Naive thymus-derived CD4-positive, alpha-beta T cell (primary cell): ENCODE results near the gene AKR1B1. TPM values are rescaled to one million over a fixed set of nuclear protein-coding genes. Genes with fewer than 3 reads are reported as not detected.

Experiments used
- ATAC-seq: fragments of 150-1000 bp; cut with Tn5 transposase; 2 replicates; pipeline ENCODE4 v1.10.0; 2021; ENCODE audit warnings: mild to moderate bottlenecking, moderate library complexity
- CTCF ChIA-PET: fragments of 350-600 bp; sonication (Branson Sonifier 250); formaldehyde crosslinking; loops from one replicate; lab custom pipeline; 2021; ENCODE audit warnings: antibody characterized with exemption; lab: Charles Lee
- POLR2A ChIA-PET: fragments of 350-600 bp; sonication (Branson Sonifier 250); formaldehyde crosslinking; loops from one replicate; lab custom pipeline; 2021; ENCODE audit warnings: antibody characterized with exemption, inconsistent platforms; lab: Charles Lee
- DNase-seq, 9 donors: peaks; one replicate each; pipeline versions ENCODE4 v3.0.0 to v3.0.0-alpha.2; 2020 to 2022; ENCODE audit warnings: mixed read lengths in 1 of 9
- H3K27ac ChIP-seq: one replicate; pipeline ENCODE4 v1.7.0; 2013; ENCODE audit warnings: mild to moderate bottlenecking, low read depth, low read length, moderate library complexity
- H3K27me3 ChIP-seq, 2 donors: one replicate each; pipeline ENCODE4 v1.7.0; 2013; ENCODE audit warnings: low read length in 2 of 2, mild to moderate bottlenecking in 2 of 2, moderate library complexity in 2 of 2; ENCODE audit not compliant: control insufficient read depth in 2 of 2, insufficient read depth in 2 of 2
- H3K36me3 ChIP-seq, 3 experiments: 1 replicate in 2 of 3; 2 replicates in 1 of 3; pipeline ENCODE4 v1.7.0; 2013; ENCODE audit warnings: low read length in 3 of 3, mild to moderate bottlenecking in 3 of 3, moderate library complexity in 1 of 3; ENCODE audit not compliant: insufficient read depth in 3 of 3, control insufficient read depth in 2 of 3
- H3K4me1 ChIP-seq, 2 donors: one replicate each; pipeline ENCODE4 v1.7.0; 2013; ENCODE audit warnings: low read length in 2 of 2, mild to moderate bottlenecking in 2 of 2, moderate library complexity in 1 of 2; ENCODE audit not compliant: control insufficient read depth in 2 of 2, insufficient read depth in 2 of 2
- H3K4me3 ChIP-seq: 2 replicates; pipeline ENCODE4 v1.7.0; 2013; ENCODE audit warnings: mild to moderate bottlenecking, low read length
- H3K9me3 ChIP-seq, 3 experiments: 1 replicate in 2 of 3; 2 replicates in 1 of 3; pipeline ENCODE4 v1.7.0; 2013; ENCODE audit warnings: low read length in 3 of 3; ENCODE audit not compliant: control insufficient read depth in 2 of 3
- H3K27ac Mint-ChIP-seq, 9 donors: one replicate each; pipeline ENCODE4 v1.8.0; 2020 to 2022; ENCODE audit warnings: mixed read lengths in 9 of 9, mild to moderate bottlenecking in 8 of 9, moderate library complexity in 5 of 9, inconsistent platforms in 2 of 9
- H3K27me3 Mint-ChIP-seq, 5 donors: one replicate each; pipeline ENCODE4 v1.8.0; 2021 to 2022; ENCODE audit warnings: mixed read lengths in 5 of 5, mild to moderate bottlenecking in 1 of 5
- H3K36me3 Mint-ChIP-seq, 5 donors: one replicate each; pipeline ENCODE4 v1.8.0; 2020 to 2022; ENCODE audit warnings: mixed read lengths in 5 of 5, mild to moderate bottlenecking in 3 of 5, inconsistent platforms in 1 of 5
- H3K4me1 Mint-ChIP-seq, 7 donors: one replicate each; pipeline ENCODE4 v1.8.0; 2020 to 2022; ENCODE audit warnings: mixed read lengths in 7 of 7, mild to moderate bottlenecking in 3 of 7, inconsistent platforms in 1 of 7
- H3K4me3 Mint-ChIP-seq, 10 donors: one replicate each; pipeline ENCODE4 v1.8.0; 2020 to 2022; ENCODE audit warnings: mild to moderate bottlenecking in 10 of 10, mixed read lengths in 10 of 10, moderate library complexity in 6 of 10, inconsistent platforms in 2 of 10
- H3K9me3 Mint-ChIP-seq, 11 donors: one replicate each; pipeline ENCODE4 v1.8.0; 2020 to 2022; ENCODE audit warnings: mixed read lengths in 11 of 11, mild to moderate bottlenecking in 4 of 11, inconsistent platforms in 1 of 11, moderate library complexity in 1 of 11
- intact Hi-C, 2 donors: fragments of 100-400 bp; cut with micrococcal nuclease; formaldehyde crosslinking; loops; one replicate each; pipeline ENCODE4 v1.15.1; 2023
- polyA plus RNA-seq, 2 donors: library from polyadenylated mRNA; unstranded; fragments of 300-500 nt; fragmentation: Illumina TruSeq; gene quantifications; one replicate each; pipeline ENCODE4 v1.2.3, GENCODE V29; 2021
- total RNA-seq, 6 experiments: library from RNA in 5 of 6; stranded (reverse) in 5 of 6; gene quantifications; 1 replicate in 5 of 6; 2 replicates in 1 of 6; pipeline ENCODE4 v1.2.3 and lab custom pipeline; 2021 to 2026

The AKR1B1 gene
- total and polyA plus RNA-seq, 7 experiments from 2014 or later: 62.2 to 206 (median 106) TPM

GRCh38 chr7:134419875-134420274, 39.0 kb downstream of the AKR1B1 start:
- H3K4me1 Mint-ChIP-seq: peaks cover 0 to 3% (median 0%) of the 10 kb centered on the region in 7 donors
- H3K36me3 Mint-ChIP-seq: no peaks in the 10 kb centered on the region
- Histone ChIP-seq H3K4me1 (no peaks in the 10 kb centered on the region), H3K27me3 (no peaks in the 10 kb centered on the region), H3K36me3 (no peaks in the 10 kb centered on the region), H3K4me3 (no peak overlapping the region), H3K9me3 (no peaks in the 10 kb centered on the region), H3K27ac (no peak overlapping the region)
- H3K4me3 Mint-ChIP-seq: no peak overlapping the region
- H3K27ac Mint-ChIP-seq: no peak overlapping the region
- DNase-seq (no peak), ATAC-seq (no peak)
- no peaks in the 10 kb centered on the region for H3K9me3 Mint-ChIP-seq
- intact Hi-C loops: no loop called here
- POLR2A ChIA-PET: no interaction called here
- CTCF ChIA-PET: no interaction called here
- peaks cover 0 to 9% (median 4%) of the 10 kb centered on the region in 5 donors for H3K27me3 Mint-ChIP-seq

GRCh38 chr7:134419085-134419484, 39.8 kb downstream of the AKR1B1 start:
- H3K4me1 Mint-ChIP-seq: peaks cover 0 to 3% (median 0%) of the 10 kb centered on the region in 7 donors
- H3K27me3 Mint-ChIP-seq: peaks cover 0 to 12% (median 4%) of the 10 kb centered on the region in 5 donors
- Histone ChIP-seq H3K27ac (no peak overlapping the region), H3K4me3 (no peak overlapping the region), H3K4me1 (no peaks in the 10 kb centered on the region), H3K27me3 (no peaks in the 10 kb centered on the region), H3K36me3 (no peaks in the 10 kb centered on the region), H3K9me3 (no peaks in the 10 kb centered on the region)
- ATAC-seq (no peak), DNase-seq (no peak)
- intact Hi-C loops: no loop called here
- H3K9me3 Mint-ChIP-seq: no peaks in the 10 kb centered on the region
- CTCF ChIA-PET: no interaction called here
- no peak overlapping the region for H3K4me3 Mint-ChIP-seq
- POLR2A ChIA-PET: no interaction called here
- H3K36me3 Mint-ChIP-seq: no peaks in the 10 kb centered on the region
- H3K27ac Mint-ChIP-seq: no peak overlapping the region

- no peak for ATAC-seq
- Histone ChIP-seq H3K4me3 (no peak overlapping the region), H3K36me3 (no peaks in the 10 kb centered on the region), H3K27me3 (peaks cover 0 to 3% of the 10 kb centered on the region in 2 donors), H3K4me1 (no peaks in the 10 kb centered on the region), H3K27ac (no peak overlapping the region), H3K9me3 (no peaks in the 10 kb centered on the region)
- Mint-ChIP-seq H3K4me3 (no peak overlapping the region), H3K27me3 (peaks cover 3 to 14% (median 5%) of the 10 kb centered on the region in 5 donors), H3K27ac (no peak overlapping the region), H3K9me3 (no peaks in the 10 kb centered on the region), H3K36me3 (no peaks in the 10 kb centered on the region), H3K4me1 (peaks cover 0 to 3% (median 0%) of the 10 kb centered on the region in 7 donors)
- ChIA-PET POLR2A (no interaction called here), CTCF (interaction anchor here (1.0 kb wide), 1 partner anchor 8 kb away, joined by 3 read pairs; no protein-coding TSS in a partner anchor)
- intact Hi-C loops: no loop called here
- DNase-seq: no peak
These were observed 43.2 kb downstream of the AKR1B1 start for GRCh38 chr7:134415700-134416099.

GRCh38 chr7:134414109-134414508, 44.8 kb downstream of the AKR1B1 start:
- Histone ChIP-seq H3K36me3 (no peaks in the 10 kb centered on the region), H3K4me1 (no peaks in the 10 kb centered on the region), H3K9me3 (no peaks in the 10 kb centered on the region), H3K4me3 (no peak overlapping the region), H3K27ac (no peak overlapping the region), H3K27me3 (peaks cover 0 to 3% of the 10 kb centered on the region in 2 donors)
- Mint-ChIP-seq H3K9me3 (no peaks in the 10 kb centered on the region), H3K36me3 (no peaks in the 10 kb centered on the region), H3K4me3 (no peak overlapping the region), H3K27me3 (peaks cover 3 to 10% (median 5%) of the 10 kb centered on the region in 5 donors), H3K4me1 (no peaks in the 10 kb centered on the region), H3K27ac (no peak overlapping the region)
- ChIA-PET POLR2A (no interaction called here), CTCF (no interaction called here)
- intact Hi-C loops: no loop called here
- no peak for DNase-seq
- no peak for ATAC-seq

- H3K4me3 ChIP-seq: no peak overlapping the region
- Mint-ChIP-seq H3K9me3 (no peaks in the 10 kb centered on the region), H3K27ac (no peak overlapping the region), H3K27me3 (peaks cover 5 to 30% (median 12%) of the 10 kb centered on the region in 5 donors), H3K4me1 (no peaks in the 10 kb centered on the region), H3K4me3 (no peak overlapping the region), H3K36me3 (no peaks in the 10 kb centered on the region)
- POLR2A ChIA-PET: no interaction called here
- DNase-seq (no peak), ATAC-seq (no peak)
- CTCF ChIA-PET: interaction anchor here (0.8 kb wide), 1 partner anchor 8 kb away, joined by 3 read pairs; no protein-coding TSS in a partner anchor
- intact Hi-C loops: no loop called here
- H3K27ac ChIP-seq: no peak overlapping the region
- peaks cover 0 to 3% of the 10 kb centered on the region in 2 donors for H3K27me3 ChIP-seq
- H3K9me3 ChIP-seq: no peaks in the 10 kb centered on the region
- H3K36me3 ChIP-seq: no peaks in the 10 kb centered on the region
- no peaks in the 10 kb centered on the region for H3K4me1 ChIP-seq
These were observed 51.6 kb downstream of the AKR1B1 start for GRCh38 chr7:134407311-134407710.

DNA sequence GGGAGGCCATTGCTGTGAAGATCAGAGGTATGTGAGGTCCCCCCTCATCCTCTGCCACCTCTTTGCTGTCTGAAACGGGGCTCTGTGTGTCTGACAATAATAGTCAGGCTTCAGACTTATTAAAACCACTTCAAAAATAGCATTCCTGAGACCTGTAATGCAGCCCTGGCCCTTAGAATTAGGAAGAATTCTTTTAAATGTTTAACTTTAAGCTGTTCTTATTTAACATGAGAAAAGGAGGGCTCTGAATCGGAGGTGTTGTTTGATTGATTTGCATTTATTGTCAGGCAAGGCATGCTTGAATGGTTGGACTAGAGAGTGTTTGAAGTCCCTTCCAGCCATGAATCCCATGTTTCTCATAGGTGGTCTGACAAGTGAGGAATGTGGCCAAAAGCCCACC, 52.5 kb downstream of the AKR1B1 start:
- peaks cover 5 to 30% (median 16%) of the 10 kb centered on the region in 5 donors for H3K27me3 Mint-ChIP-seq
- intact Hi-C loops: no loop called here
- Histone ChIP-seq H3K27me3 (no peaks in the 10 kb centered on the region), H3K4me3 (no peak overlapping the region), H3K9me3 (no peaks in the 10 kb centered on the region), H3K36me3 (no peaks in the 10 kb centered on the region), H3K4me1 (no peaks in the 10 kb centered on the region), H3K27ac (no peak overlapping the region)
- H3K9me3 Mint-ChIP-seq: no peaks in the 10 kb centered on the region
- ChIA-PET POLR2A (no interaction called here), CTCF (no interaction called here)
- ATAC-seq (no peak), DNase-seq (no peak)
- no peaks in the 10 kb centered on the region for H3K36me3 Mint-ChIP-seq
- no peak overlapping the region for H3K27ac Mint-ChIP-seq
- no peaks in the 10 kb centered on the region for H3K4me1 Mint-ChIP-seq
- H3K4me3 Mint-ChIP-seq: no peak overlapping the region

DNA sequence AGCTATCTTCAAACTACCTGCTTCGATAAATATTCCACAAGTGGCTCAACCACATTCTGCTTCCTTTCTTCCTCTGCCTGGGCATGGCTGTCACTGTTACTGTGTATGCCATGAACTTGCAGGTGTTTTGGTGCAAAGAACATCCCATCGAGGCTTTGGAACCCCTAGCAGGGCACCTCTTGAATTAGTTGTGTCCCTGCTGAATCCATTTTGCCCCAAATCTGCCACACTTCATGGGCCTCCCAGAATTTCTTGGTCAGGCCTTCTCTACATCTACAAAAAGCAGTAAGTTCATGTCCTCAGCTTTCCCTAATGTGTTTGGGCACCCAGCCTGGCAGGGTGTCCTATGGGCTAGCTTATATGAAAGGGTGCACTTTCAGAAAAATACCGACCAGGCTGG, 53.6 kb downstream of the AKR1B1 start:
- H3K27me3 ChIP-seq: no peaks in the 10 kb centered on the region
- Mint-ChIP-seq H3K27ac (no peak overlapping the region), H3K36me3 (no peaks in the 10 kb centered on the region), H3K9me3 (no peaks in the 10 kb centered on the region), H3K27me3 (peaks cover 5 to 31% (median 18%) of the 10 kb centered on the region in 5 donors), H3K4me3 (no peak overlapping the region), H3K4me1 (no peaks in the 10 kb centered on the region)
- intact Hi-C loops: no loop called here
- DNase-seq (no peak), ATAC-seq (no peak)
- H3K27ac ChIP-seq: no peak overlapping the region
- H3K36me3 ChIP-seq: no peaks in the 10 kb centered on the region
- H3K4me1 ChIP-seq: no peaks in the 10 kb centered on the region
- POLR2A ChIA-PET: no interaction called here
- H3K4me3 ChIP-seq: no peak overlapping the region
- CTCF ChIA-PET: no interaction called here
- no peaks in the 10 kb centered on the region for H3K9me3 ChIP-seq
